Cortex of kidney (tissue), 1 donor: ENCODE data around the gene YOD1.

ENCODE experiments used
- DNase-seq: peaks from one replicate; lab custom pipeline; 2025; lab: John Stamatoyannopoulos, UW

YOD1 gene

GRCh38 chr1:207025146-207025880 is 25.7 kb downstream of the YOD1 start:
- no peak for DNase-seq

GRCh38 chr1:207024202-207025145 is 26.5 kb downstream of the YOD1 start:
- no peak for DNase-seq

- no peak for DNase-seq
Measured at GRCh38 chr1:207022996-207023679, 27.9 kb downstream of the YOD1 start.

GRCh38 chr1:207021876-207022596 is 29.0 kb downstream of the YOD1 start:
- no peak for DNase-seq

- DNase-seq = no peak
Measured at GRCh38 chr1:207021139-207021861, 29.7 kb downstream of the YOD1 start.

- DNase-seq = no peak
Measured at GRCh38 chr1:207020709-207021107, 30.3 kb downstream of the YOD1 start.

DNA sequence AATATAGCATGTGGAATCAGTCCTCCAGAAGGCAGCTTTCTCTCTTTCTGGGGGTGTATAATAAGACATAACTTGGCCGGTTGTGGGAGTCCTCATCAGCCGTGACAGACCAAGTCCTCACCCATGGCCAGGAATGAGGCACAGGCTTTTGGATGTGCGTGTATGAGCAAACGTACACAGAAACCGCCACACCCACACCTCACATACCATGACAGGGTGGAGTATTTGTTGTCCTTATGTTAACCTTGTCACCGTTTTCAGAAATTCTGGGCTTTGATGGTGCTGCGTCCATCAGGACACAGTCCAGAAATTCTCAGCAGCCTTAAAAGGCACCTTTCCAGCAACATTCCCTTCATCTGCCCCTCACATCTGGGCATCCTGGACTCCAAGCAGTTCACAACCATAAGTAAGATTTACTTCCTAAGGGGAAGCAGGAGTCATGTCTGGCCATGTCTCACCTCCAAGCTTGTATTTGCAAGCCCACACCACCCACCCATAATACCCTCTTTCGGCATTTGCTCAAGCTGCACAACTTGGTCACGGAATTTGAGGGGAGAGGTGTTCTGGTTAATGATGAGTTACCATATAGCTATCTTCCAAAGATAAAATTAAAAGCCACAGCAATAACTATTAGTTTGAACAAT is 30.8 kb downstream of the YOD1 start:
- DNase-seq = no peak

GRCh38 chr1:207019661-207020060 is 31.3 kb downstream of the YOD1 start:
- no peak for DNase-seq

DNA sequence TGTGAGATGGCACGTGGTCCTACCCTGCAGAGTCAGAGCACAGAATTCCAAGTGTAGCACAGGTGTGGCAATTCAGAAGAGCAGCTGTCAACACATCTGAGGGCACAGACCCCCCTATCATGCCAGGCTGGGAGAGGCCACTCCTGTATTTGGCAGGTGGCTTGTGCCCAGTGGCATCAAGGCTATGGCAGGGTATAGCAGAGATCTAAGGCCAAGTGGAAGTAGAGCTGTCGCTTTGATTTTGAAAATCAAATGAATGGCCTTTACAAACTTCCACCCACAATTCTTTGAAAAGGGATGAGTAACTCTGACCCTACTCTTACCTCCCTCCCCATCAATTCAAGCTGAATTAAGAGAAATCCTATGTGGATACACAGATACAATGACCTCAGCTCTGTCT is 31.8 kb downstream of the YOD1 start:
- DNase-seq = no peak

GRCh38 chr1:207018707-207019106 is 32.3 kb downstream of the YOD1 start:
- DNase-seq = no peak

GRCh38 chr1:207017615-207018559 is 33.1 kb downstream of the YOD1 start:
- no peak for DNase-seq

DNA sequence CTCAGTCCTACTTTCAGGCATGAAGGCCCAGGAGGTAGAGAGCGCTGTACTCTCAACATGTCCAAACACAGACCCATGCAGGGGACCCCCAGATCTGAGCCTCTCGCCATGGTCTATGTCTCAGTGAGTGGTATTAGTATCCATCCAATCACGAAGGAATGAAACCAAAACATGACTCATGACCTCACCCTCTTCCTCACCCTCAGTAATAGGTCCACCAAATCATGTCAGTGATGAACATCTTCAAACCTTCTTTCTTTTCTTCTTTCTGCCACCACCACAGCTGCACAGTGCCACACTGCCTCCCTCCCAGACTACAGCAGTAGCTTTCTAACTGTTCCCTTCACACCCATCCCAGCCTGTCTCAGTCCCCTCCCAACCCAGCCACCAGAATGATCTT is 35.2 kb downstream of the YOD1 start:
- DNase-seq = no peak

DNA sequence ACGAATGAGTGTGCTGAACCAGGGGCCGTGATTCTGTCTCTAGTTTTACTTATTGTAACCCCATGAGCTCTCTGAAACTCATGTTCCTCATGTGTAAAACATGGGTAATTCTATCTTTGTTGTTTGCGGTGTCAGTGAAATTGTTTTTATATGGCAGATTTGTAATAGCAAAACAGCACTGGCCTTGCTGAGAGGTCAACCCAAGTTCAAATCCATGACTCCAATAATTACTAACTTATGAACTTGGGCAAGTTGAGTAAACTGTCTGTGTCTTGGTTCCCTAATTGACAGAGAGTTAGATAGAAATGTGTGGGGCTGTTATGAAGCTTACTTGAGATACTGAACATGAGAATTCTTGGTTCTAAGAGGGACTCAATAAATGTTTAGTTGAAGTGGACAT is 36.3 kb downstream of the YOD1 start:
- no peak for DNase-seq

- DNase-seq = no peak
Measured at GRCh38 chr1:207013321-207014085, 37.5 kb downstream of the YOD1 start.

DNA sequence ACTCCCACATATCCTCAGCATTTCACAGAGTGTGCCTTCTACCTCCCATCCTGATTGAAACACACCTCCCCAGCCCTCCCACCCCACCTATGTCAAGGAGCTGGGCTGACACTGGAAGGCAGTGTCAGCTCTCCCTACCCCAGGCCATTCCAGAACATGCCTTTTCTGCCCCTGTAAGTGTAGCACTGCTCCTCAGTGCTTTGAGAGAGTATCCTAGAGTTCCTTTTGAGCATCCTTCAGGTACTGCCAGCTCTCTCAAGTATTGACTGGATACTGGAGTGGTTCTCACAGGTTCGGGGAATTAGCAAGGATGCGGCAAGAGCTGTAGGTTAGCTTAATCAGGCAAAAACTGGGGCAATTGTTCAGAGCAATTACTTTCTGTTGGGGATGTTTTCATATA is 40.3 kb downstream of the YOD1 start:
- DNase-seq = no peak

DNA sequence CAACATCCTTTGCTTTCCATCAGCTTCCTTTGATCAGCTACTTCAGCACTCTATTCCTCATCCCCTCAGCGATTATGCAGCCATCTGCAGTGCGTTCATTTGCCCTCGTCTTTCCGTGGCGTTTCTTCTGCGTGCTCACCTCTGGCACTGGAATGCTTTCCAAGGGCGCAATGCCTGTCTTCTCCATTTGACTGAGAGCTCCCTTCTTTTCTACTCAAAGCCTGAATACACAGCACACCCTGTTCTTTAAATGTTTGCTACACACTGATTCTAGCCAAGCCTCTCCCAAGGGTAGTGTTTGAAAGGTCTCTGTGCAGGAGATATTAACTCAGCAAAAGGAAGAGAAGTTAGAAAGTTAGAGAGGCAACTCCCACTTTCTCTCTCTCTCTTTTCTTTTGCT is 41.1 kb downstream of the YOD1 start:
- no peak for DNase-seq

- DNase-seq = no peak
Measured at GRCh38 chr1:207009182-207009850, 41.7 kb downstream of the YOD1 start.

GRCh38 chr1:207007352-207008033 is 43.5 kb downstream of the YOD1 start:
- DNase-seq = no peak
